Stimulated activated CD4-positive, alpha-beta T cell treated with anti-CD3 and anti-CD28 coated beads, Interleukin-12 subunit alpha, Interleukin-12 subunit beta, amount 100 ng/mL, for 48 hours (primary cell): ENCODE results near the gene NCCRP1.
"Not testable (repeated sequence)": the region's sequence is repeated elsewhere in the genome, so short reads cannot be mapped to it uniquely, and the experiment has no call there.

Experiments
- DNase-seq, 3 donors: peaks; one replicate each; pipeline ENCODE4 v3.0.0-alpha.2; 2020; ENCODE audit warnings: low read depth in 2 of 3, low spot score in 1 of 3

Gene NCCRP1

GRCh38 chr19:39244410-39245100, 47.8 kb downstream of the NCCRP1 start, which contains the start of gene IFNL3:
Gene IFNL3 (minus strand): TSS chr19:39245006. CDS start chr19:39244967, 39 bp downstream.
- not testable (repeated sequence) for DNase-seq

- not testable (repeated sequence) for DNase-seq
These were observed 48.4 kb downstream of the NCCRP1 start for GRCh38 chr19:39245166-39245565.

- peak in 1 of 3 donors; percentile 32 for DNase-seq
These were observed 50.3 kb downstream of the NCCRP1 start for GRCh38 chr19:39246951-39247669.

- no peak for DNase-seq
These were observed 51.2 kb downstream of the NCCRP1 start for GRCh38 chr19:39247701-39248664.

- no peak for DNase-seq
These were observed 52.0 kb downstream of the NCCRP1 start, which contains the start of gene IFNL4 for GRCh38 chr19:39248806-39249205. Gene IFNL4 (minus strand): TSS chr19:39248856.

GRCh38 chr19:39251081-39251480, 54.3 kb downstream of the NCCRP1 start:
- DNase-seq, result no peak
